Measurements from ENCODE around the gene POLD4. TPM values are rescaled to one million over a fixed set of nuclear protein-coding genes. Genes with fewer than 3 reads are reported as not detected.

POLD4 gene
- total and polyA plus RNA-seq, 2 of the 13 experiments (the other 11 are each of a cell fraction or from before 2014, with no cell fraction given), result 10.5 to 27.4 TPM

- TF ChIP-seq SRSF4 (IDR thresholded peaks at IDR 0.05; ENCODE audit: low read depth, low read length, poor library complexity, severe bottlenecking) (no peak), E2F2 (CRISPR knock-in tag; IDR thresholded peaks at IDR 0.05; ENCODE audit: borderline replicate concordance) (no peak), FUBP1 (CRISPR knock-in tag; IDR thresholded peaks at IDR 0.05; ENCODE audit: borderline replicate concordance) (no peak), ZNF770 (CRISPR knock-in tag; IDR thresholded peaks at IDR 0.05) (0 out of 2 replicates have a peak, but pooled peaks have one; percentile 27), PLSCR1 (CRISPR knock-in tag; IDR thresholded peaks at IDR 0.05; ENCODE audit: borderline replicate concordance) (no peak), PHF5A (CRISPR knock-in tag; IDR thresholded peaks at IDR 0.05; ENCODE audit: low read depth, unreplicated experiment) (no peak), ZNF496 (CRISPR knock-in tag; IDR thresholded peaks at IDR 0.05; ENCODE audit: insufficient replicate concordance) (no peak), NFE2 (CRISPR knock-in tag; IDR thresholded peaks at IDR 0.05) (no peak), KAT2B (IDR thresholded peaks at IDR 0.05; ENCODE audit: borderline replicate concordance, low read depth, low read length) (no peak), ZSCAN20 (CRISPR knock-in tag; IDR thresholded peaks at IDR 0.05; ENCODE audit: borderline replicate concordance) (no peak), ZNF18 (CRISPR knock-in tag; IDR thresholded peaks at IDR 0.05; ENCODE audit: insufficient replicate concordance) (peak; percentile 35), ZNF431 (CRISPR knock-in tag; IDR thresholded peaks at IDR 0.05; ENCODE audit: borderline replicate concordance, low read depth) (no peak), AGO1 (IDR thresholded peaks at IDR 0.05; ENCODE audit: low read depth, low read length, poor library complexity, severe bottlenecking) (peak; percentile 41), PRDM10 (CRISPR knock-in tag; IDR thresholded peaks at IDR 0.05; ENCODE audit: low read depth) (no peak), ZNF251 (CRISPR knock-in tag; IDR thresholded peaks at IDR 0.05) (no peak)
These were observed at the start of gene POLD4 (continued) for GRCh38 chr11:67353317-67354074.
